Measurements from ENCODE around the gene SPATA18.

Gene SPATA18

GRCh38 chr4:52012651-52013050 is 38.5 kb upstream of the SPATA18 start:
- TF ChIP-seq CTCF (IDR thresholded peaks at IDR 0.05; ENCODE audit: low read depth, low read length), result no peak
- no peak for DNase-seq (ENCODE audit: low read depth in 2 of 2)
- H3K4me3 ChIP-seq (replicated peaks in 1 of 2; ENCODE audit: low read depth in 2 of 2, low read length in 2 of 2), result no peak overlapping the region

GRCh38 chr4:52014903-52015302 is 36.2 kb upstream of the SPATA18 start:
- TF ChIP-seq CTCF (IDR thresholded peaks at IDR 0.05; ENCODE audit: low read depth, low read length), result no peak
- no peak for DNase-seq (ENCODE audit: low read depth in 2 of 2)
- H3K4me3 ChIP-seq (replicated peaks in 1 of 2; ENCODE audit: low read depth in 2 of 2, low read length in 2 of 2), result no peak overlapping the region

- H3K4me3 ChIP-seq (replicated peaks in 1 of 2; ENCODE audit: low read depth in 2 of 2, low read length in 2 of 2), result no peak overlapping the region
- DNase-seq (ENCODE audit: low read depth in 2 of 2), result peak in 1 of 2 donors; percentile 17
- TF ChIP-seq CTCF (IDR thresholded peaks at IDR 0.05; ENCODE audit: low read depth, low read length), result no peak
These were observed 35.7 kb upstream of the SPATA18 start for GRCh38 chr4:52015366-52015765.

- DNase-seq (ENCODE audit: low read depth in 2 of 2), result no peak
- H3K4me3 ChIP-seq (replicated peaks in 1 of 2; ENCODE audit: low read depth in 2 of 2, low read length in 2 of 2), result no peak overlapping the region
- no peak for TF ChIP-seq CTCF (IDR thresholded peaks at IDR 0.05; ENCODE audit: low read depth, low read length)
These were observed 34.1 kb upstream of the SPATA18 start for GRCh38 chr4:52016981-52017380.

GRCh38 chr4:52017814-52018213 is 33.3 kb upstream of the SPATA18 start:
- no peak for DNase-seq (ENCODE audit: low read depth in 2 of 2)
- no peak for TF ChIP-seq CTCF (IDR thresholded peaks at IDR 0.05; ENCODE audit: low read depth, low read length)
- H3K4me3 ChIP-seq (replicated peaks in 1 of 2; ENCODE audit: low read depth in 2 of 2, low read length in 2 of 2), result no peak overlapping the region

GRCh38 chr4:52019936-52020657 is 31.0 kb upstream of the SPATA18 start, which contains the start of gene LRRC66:
TSS of gene LRRC66 (minus strand) at chr4:52020363. CDS start at chr4:52017613, 2,750 bp downstream.
- TF ChIP-seq CTCF (IDR thresholded peaks at IDR 0.05; ENCODE audit: low read depth, low read length), result no peak
- peak; percentile 24 to 41 for DNase-seq (ENCODE audit: low read depth in 2 of 2)
- no peak within 1 kb of the TSS for H3K4me3 ChIP-seq (replicated peaks in 1 of 2; ENCODE audit: low read depth in 2 of 2, low read length in 2 of 2)

GRCh38 chr4:52028970-52029369 is 22.1 kb upstream of the SPATA18 start:
- H3K4me3 ChIP-seq (replicated peaks in 1 of 2; ENCODE audit: low read depth in 2 of 2, low read length in 2 of 2), result no peak overlapping the region
- peak; percentile 52 to 60 for DNase-seq (ENCODE audit: low read depth in 2 of 2)
- TF ChIP-seq CTCF (IDR thresholded peaks at IDR 0.05; ENCODE audit: low read depth, low read length), result no peak

Measured in cardiac fibroblast (primary cell).